NCI-H1105 treated with DMSO at 0.1 percent for 48 hours (cell line): ENCODE data around the gene BRMS1L.
"Not testable (repeated sequence)": the region's sequence is repeated elsewhere in the genome, so short reads cannot be mapped to it uniquely, and the experiment has no call there.

ENCODE experiments used
- DNase-seq: peaks from one replicate; lab custom pipeline; 2025; lab: John Stamatoyannopoulos, UW

Gene BRMS1L

GRCh38 chr14:35826218-35826951 is at the start of gene BRMS1L:
Gene BRMS1L (plus strand): TSS chr14:35826338. CDS start chr14:35826517, 179 bp downstream.
- DNase-seq = peak; percentile 99

DNA sequence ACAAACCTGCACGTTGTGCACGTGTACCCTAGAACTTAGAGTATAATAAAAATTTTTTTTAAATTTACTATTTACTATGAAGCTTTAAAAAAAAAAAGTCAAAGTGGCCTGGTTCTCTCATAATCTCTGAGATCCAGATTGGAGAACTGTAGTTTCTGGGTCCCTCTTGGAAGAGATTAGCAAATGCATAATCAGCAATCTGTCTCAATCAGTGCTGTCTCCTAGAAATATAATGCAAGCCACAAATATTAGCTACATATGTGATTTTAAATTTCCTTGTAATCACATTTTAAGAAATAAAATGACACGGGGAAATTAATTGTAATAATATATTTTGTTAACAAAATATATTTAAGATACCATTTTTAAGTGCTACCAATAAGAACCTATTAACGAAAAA is 49.3 kb upstream of the BRMS1L start:
- no peak for DNase-seq

DNA sequence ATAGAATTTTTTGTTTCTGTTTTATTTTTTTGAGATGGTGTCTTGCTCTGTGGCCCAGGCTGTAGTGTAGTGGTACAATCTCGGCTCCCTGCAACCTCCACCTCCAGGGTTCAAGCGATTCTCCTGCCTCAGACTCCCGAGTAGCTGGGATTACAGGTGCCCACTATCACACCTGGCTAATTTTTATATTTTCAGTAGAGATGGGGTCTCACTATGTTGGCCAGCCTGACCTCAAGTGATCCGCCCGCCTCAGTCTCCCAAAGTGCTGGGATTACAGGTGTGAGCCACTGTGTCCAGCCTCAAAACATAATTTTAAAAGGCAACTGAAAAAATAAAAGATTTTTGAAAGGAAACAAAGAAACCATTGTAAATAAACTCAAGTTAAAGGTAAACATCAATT is 48.6 kb upstream of the BRMS1L start:
- DNase-seq = not testable (repeated sequence)

GRCh38 chr14:35779368-35779767 is 46.8 kb upstream of the BRMS1L start:
- DNase-seq = no peak

GRCh38 chr14:35783699-35784098 is 42.4 kb upstream of the BRMS1L start:
- DNase-seq = no peak

- no peak for DNase-seq
These were observed 39.3 kb upstream of the BRMS1L start for GRCh38 chr14:35786856-35787255.

- DNase-seq = no peak
These were observed 36.5 kb upstream of the BRMS1L start for GRCh38 chr14:35789651-35790050.

- DNase-seq = no peak
These were observed 28.3 kb upstream of the BRMS1L start for GRCh38 chr14:35797796-35798195.

- DNase-seq = no peak
These were observed 19.9 kb upstream of the BRMS1L start for GRCh38 chr14:35806006-35806907.

DNA sequence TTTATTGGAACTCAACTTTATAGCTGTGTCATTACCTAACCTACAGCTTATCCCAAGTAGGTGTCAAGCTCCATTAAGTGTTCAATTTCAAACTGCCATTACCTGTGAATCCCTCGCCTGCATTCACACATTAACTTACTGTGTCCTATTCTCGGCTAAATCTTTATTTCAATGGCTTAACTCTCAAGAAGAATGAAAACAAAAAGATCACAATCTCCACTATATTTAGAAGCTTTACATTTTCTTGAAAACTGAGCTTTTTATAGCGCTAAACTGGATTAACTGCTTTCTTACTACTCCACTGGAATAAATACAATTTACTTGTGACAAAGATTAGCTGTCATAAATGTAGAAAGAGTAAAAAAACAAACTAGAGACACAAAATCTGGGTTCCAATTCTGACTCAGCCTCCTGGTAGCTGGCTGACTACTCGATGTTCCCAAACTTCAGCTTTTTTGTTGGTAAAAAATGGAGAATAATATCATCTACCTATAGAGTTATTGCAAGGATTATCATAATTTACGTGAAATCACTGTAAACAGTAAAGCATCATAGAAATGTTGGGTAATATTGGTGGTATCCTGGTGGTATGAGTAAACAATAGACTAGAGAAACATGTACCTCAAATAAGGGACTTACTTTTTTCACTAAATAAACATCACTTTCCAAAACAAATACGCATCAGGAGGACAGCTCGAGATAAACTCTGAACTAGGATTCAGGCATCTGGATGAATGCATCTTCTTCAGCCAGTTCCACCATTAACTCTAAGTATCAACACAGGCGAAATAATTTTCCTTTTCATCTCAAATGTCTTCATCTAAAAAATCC is 18.8 kb upstream of the BRMS1L start:
- no peak for DNase-seq

DNA sequence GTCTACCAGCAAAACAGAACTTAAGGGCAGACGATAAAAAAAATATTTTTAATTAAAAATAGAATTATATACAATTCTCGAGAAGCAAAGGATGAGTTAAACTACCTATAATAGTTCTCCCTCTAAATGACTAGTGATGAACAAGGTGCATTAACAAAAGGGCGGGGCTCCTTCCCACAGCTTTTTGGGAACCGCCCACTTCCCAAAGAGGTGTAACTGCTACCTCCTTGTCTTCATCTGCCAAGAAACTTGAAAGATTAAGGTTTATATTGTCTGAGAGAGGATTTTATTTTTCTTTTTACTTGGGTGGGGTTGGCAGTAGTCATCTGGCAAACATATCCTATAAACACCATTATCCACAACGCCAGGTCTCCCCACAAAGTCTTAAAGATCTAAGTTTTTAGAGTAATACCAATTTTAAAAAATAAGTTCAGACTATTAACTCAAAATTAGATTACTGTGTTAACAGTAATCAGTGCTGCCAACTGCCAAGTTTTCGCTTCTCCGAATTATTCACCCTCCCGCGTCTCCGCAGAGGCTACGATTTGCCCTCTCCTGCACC is 18.0 kb upstream of the BRMS1L start:
- peak; percentile 45 for DNase-seq

- DNase-seq = peak; percentile 96
These were observed 17.2 kb upstream of the BRMS1L start, which contains the start of gene RALGAPA1 for GRCh38 chr14:35808638-35809563. Gene RALGAPA1 (minus strand): TSS chr14:35809295. CDS start chr14:35808835, 460 bp downstream.

DNA sequence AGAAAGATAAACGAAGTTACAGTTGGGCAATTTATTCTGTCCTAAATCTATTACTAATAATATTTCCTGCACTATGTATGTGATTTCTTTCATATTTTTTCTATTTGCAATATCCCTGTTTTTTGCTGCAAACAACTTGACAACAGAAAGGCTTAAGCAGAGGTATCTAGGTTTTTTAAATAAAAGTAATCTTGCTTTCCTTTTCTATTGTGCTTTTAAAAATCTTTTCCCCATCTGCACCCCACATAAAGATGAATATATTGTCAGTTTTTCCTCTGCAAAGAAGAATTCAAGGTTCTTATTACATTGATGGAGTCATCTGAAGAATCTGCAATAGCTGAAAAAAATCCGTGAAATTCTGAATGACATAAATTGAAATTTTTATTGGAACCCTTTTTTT is 16.5 kb upstream of the BRMS1L start:
- DNase-seq = no peak

DNA sequence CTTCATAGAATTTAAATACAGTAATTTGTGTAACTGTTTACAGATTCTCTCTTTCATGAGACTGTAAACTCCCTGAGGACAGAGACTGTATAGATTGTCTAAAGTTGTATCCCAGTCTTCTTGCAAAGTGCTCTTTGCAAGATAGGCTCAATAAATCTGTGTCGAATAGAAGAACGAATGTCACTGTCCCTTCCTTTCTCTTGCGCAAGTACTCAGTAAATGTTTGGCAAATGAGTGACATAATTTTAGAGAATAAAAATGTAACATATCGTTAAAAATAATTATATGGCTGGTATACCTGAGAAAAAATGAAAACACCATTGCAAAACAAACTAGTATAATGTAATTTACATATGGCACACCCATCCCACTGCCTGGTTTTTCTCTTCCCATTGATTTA is 15.2 kb upstream of the BRMS1L start:
- no peak for DNase-seq

DNA sequence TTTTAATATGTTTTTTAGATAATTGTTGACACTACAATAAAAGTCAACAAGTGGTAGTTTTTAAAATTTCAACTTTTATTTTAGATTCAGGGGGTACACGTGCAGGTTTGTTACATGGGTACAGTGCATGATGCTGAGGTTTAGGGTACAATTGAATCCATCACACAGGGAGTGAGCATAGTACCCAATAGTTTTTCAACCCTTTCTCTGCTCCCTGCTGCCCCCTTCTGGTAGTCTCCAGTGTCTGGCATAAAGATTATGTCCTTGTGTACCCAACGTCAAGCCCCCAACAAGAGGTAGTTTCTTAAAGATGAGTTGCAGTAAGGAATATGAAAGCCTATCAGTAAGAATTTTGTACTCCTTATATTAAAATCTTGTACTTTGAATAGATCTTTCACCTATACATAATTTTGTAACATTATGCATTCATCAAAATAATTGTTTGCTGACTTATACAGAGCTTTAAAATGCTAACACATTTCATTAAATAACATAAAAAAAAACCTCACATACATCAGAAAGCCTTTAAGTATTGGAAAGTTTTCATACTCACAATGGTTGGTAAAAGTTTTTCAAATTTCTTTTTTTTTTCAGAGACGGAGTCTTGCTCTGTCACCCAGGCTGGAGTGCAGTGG is 11.7 kb upstream of the BRMS1L start:
- peak; percentile 48 for DNase-seq

DNA sequence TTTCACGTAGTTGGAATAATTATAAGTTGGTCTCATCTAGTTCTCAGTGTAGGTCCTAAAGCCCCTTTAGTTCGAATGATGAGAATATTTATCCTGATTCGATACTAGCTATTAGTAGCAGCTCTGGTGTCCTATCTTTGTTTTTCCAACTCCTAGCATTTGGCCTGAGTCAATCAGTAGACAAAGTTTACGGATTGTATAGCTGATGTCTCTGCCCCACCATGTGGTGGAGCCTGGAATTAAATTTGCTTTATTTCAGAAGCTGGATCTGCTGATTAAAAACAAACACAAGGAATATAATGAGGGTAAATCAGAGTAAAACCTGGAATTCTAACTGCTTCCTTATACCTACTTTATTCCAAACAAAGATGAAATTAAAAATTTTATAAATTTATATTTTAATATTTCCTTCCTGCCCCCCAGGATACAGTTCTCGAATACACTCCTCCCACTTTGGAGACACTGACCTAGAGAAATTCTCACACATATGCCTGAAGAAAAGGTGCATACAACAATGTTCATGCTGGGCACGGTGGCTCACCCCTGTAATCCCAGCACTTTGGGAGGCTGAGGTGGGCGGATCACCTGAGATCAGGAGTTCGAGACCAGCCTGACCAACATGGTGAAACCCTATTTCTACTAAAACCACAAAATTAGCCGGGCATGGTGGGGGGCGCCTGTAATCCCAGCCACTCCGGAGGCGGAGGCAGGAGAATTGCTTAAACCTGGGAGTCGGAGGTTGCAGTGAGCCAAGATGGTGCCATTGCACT is 7.6 kb upstream of the BRMS1L start:
- peak; percentile 47 for DNase-seq

DNA sequence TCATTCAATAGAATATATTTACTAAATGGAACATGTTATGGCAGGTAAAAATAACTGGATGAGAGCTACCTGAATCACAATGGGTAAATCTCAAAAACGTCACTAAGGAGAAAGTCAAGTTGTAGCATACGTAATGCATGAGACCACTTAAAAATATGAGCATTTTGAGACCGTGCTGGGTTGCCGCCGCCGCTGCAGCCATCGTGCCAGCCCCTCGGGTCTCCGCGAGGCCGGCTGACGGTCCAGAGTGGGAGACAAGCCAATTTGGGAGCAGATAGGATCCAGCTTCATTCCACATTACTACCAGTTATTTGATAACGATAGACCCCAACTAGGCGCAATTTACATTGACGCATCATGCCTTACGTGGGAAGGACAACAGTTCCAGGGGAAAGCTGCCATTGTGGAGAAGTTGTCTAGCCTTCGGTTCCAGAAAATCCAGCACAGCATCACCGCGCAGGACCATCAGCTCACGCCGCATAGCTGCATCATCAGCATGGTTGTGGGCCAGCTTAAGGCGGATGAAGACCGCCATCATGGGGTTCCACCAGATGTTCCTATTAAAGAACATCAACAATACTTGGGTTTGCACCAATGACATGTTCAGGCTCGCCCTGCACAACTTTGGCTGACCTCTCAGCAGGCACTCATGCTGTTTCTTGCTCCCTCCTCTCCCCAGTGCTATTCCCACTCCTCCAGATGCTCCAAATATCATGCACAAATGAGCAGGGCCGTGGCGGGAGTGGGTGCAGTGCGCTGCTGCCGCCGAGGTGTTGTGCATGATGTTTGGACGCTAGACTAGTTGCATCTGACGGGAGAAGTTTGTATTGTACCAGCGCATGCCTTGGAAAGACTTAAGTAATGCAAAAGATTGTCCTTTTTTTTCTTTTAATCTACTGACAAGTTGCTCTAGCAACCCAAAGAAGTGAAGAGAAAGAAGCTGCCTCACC is 6.3 kb upstream of the BRMS1L start:
- no peak for DNase-seq
